H1 (cell line): ENCODE data around the gene MCM9. TPM values are rescaled to one million over a fixed set of nuclear protein-coding genes. Genes with fewer than 3 reads are reported as not detected.

Source experiments
- CTCF ChIA-PET: fragments of 300-600 bp; sonication (Branson Sonifier 250); formaldehyde crosslinking; loops from one replicate; lab custom pipeline; 2021; ENCODE audit not compliant: partially characterized antibody; lab: Charles Lee
- POLR2A ChIA-PET: fragments of 300-600 bp; sonication (Branson Sonifier 250); formaldehyde crosslinking; loops from one replicate; lab custom pipeline; 2021; ENCODE audit warnings: inconsistent platforms; ENCODE audit not compliant: partially characterized antibody; lab: Charles Lee
- DNase-seq, 2 experiments: peaks; one replicate each; pipeline versions ENCODE4 v3.0.0 to v3.0.0-alpha.2; 2010 to 2022; ENCODE audit warnings: low spot score in 2 of 2, low read depth in 1 of 2, mixed read lengths in 1 of 2
- FAIRE-seq: peaks from 2 replicates; lab custom pipeline; 2011; peaks lifted over from hg19 to GRCh38; lab: Jason Lieb, UNC
- H2AFZ ChIP-seq: 2 replicates; pipeline ENCODE4 v1.8.1; 2012; ENCODE audit warnings: low read length, inconsistent platforms
- H2AK5ac ChIP-seq: 2 replicates; pipeline ENCODE4 v1.6.1; 2013; ENCODE audit warnings: low read depth, low read length
- H2BK120ac ChIP-seq: replicated peaks from 2 replicates; pipeline ENCODE3; 2013; ENCODE audit warnings: low read depth, low read length, inconsistent platforms
- H2BK12ac ChIP-seq: 2 replicates; pipeline ENCODE4 v1.6.1; 2013; ENCODE audit warnings: low read depth, low read length
- H2BK15ac ChIP-seq: 2 replicates; pipeline ENCODE4 v1.6.1; 2013; ENCODE audit warnings: low read length
- H2BK20ac ChIP-seq: 2 replicates; pipeline ENCODE4 v1.6.1; 2013; ENCODE audit warnings: low read length
- H2BK5ac ChIP-seq: 2 replicates; pipeline ENCODE4 v1.6.1; 2013; ENCODE audit warnings: low read depth, low read length
- H3K14ac ChIP-seq: 2 replicates; pipeline ENCODE4 v1.6.1; 2013; ENCODE audit warnings: inconsistent platforms; ENCODE audit not compliant: insufficient read length
- H3K18ac ChIP-seq: 2 replicates; pipeline ENCODE4 v1.6.1; 2013; ENCODE audit warnings: low read length; ENCODE audit errors: extremely low read depth
- H3K23ac ChIP-seq: 2 replicates; pipeline ENCODE4 v1.6.1; 2013; ENCODE audit warnings: inconsistent platforms; ENCODE audit not compliant: insufficient read length
- H3K23me2 ChIP-seq: 2 replicates; pipeline ENCODE4 v1.6.1; 2013; ENCODE audit warnings: low read depth, low read length
- H3K27ac ChIP-seq: 2 replicates; pipeline ENCODE4 v1.6.1; 2011; ENCODE audit warnings: low read depth, low read length, inconsistent platforms
- H3K27me3 ChIP-seq, 4 experiments: replicated peaks in 1 of 4; 1 replicate in 1 of 4; 2 replicates in 3 of 4; pipeline versions ENCODE4 v1.6.1 to v1.8.1; 2011 to 2013; ENCODE audit warnings: low read length in 3 of 4, mild to moderate bottlenecking in 3 of 4, inconsistent platforms in 2 of 4, mixed read lengths in 2 of 4, moderate library complexity in 1 of 4; ENCODE audit not compliant: control insufficient read depth in 3 of 4, insufficient read depth in 3 of 4; ENCODE audit errors: extremely low read depth in 1 of 4
- H3K36me3 ChIP-seq, 4 experiments: 2 replicates each; pipeline versions ENCODE4 v1.6.1 to v1.8.1; 2011 to 2013; ENCODE audit warnings: mild to moderate bottlenecking in 4 of 4, low read length in 3 of 4, moderate library complexity in 2 of 4, control low read depth in 1 of 4, inconsistent platforms in 1 of 4; ENCODE audit not compliant: insufficient read depth in 4 of 4, control insufficient read depth in 2 of 4
- H3K4ac ChIP-seq: replicated peaks from 2 replicates; pipeline ENCODE3; 2013; ENCODE audit warnings: low read length, low read depth, mixed read lengths, inconsistent platforms; ENCODE audit not compliant: insufficient read length
- H3K4me1 ChIP-seq, 4 experiments: replicated peaks in 1 of 4; 1 replicate in 1 of 4; 2 replicates in 3 of 4; pipeline versions ENCODE4 v1.6.1 to v1.8.1; 2011 to 2013; ENCODE audit warnings: low read length in 3 of 4, inconsistent platforms in 2 of 4, mixed read lengths in 1 of 4; ENCODE audit not compliant: insufficient read depth in 4 of 4, control insufficient read depth in 3 of 4
- H3K4me2 ChIP-seq, 2 experiments: 2 replicates each; pipeline versions ENCODE4 v1.6.1 to v1.8.1; 2011 to 2013; ENCODE audit warnings: low read depth in 2 of 2, low read length in 2 of 2, control low read depth in 1 of 2, inconsistent platforms in 1 of 2, mild to moderate bottlenecking in 1 of 2; ENCODE audit not compliant: insufficient read depth in 1 of 2
- H3K4me3 ChIP-seq, 4 experiments: fragments of 200-600, 300-600 bp in 1 of 4; sonication (generic), shearing (Covaris generic), sonication (Bioruptor Twin) in 1 of 4; 2 replicates each; pipeline versions ENCODE4 v1.5.1 to v1.8.1; 2011 to 2016; ENCODE audit warnings: low read length in 4 of 4, low read depth in 3 of 4, control low read depth in 2 of 4, inconsistent platforms in 2 of 4, mild to moderate bottlenecking in 2 of 4, mixed read lengths in 1 of 4, moderate library complexity in 1 of 4; ENCODE audit not compliant: insufficient read depth in 2 of 4; ENCODE audit errors: extremely low read depth in 1 of 4
- H3K56ac ChIP-seq: replicated peaks from 2 replicates; pipeline ENCODE3; 2013; ENCODE audit warnings: low read depth, mild to moderate bottlenecking, mixed read lengths, low read length, inconsistent platforms; ENCODE audit not compliant: insufficient read length
- H3K79me1 ChIP-seq: 2 replicates; pipeline ENCODE4 v1.6.1; 2013; ENCODE audit warnings: low read depth, low read length, control low read depth
- H3K79me2 ChIP-seq, 2 experiments: 2 replicates each; pipeline versions ENCODE4 v1.6.1 to v1.8.1; 2012 to 2013; ENCODE audit warnings: low read length in 2 of 2, mild to moderate bottlenecking in 2 of 2, inconsistent platforms in 1 of 2; ENCODE audit not compliant: insufficient read depth in 2 of 2, control insufficient read depth in 1 of 2
- H3K9ac ChIP-seq, 4 experiments: replicated peaks in 1 of 4; 1 replicate in 1 of 4; 2 replicates in 3 of 4; pipeline versions ENCODE4 v1.6.1 to v1.8.1; 2011 to 2013; ENCODE audit warnings: low read depth in 3 of 4, low read length in 3 of 4, control low read depth in 2 of 4, mild to moderate bottlenecking in 2 of 4, moderate library complexity in 2 of 4, inconsistent platforms in 1 of 4; ENCODE audit errors: extremely low read depth in 1 of 4
- H3K9me3 ChIP-seq, 2 experiments: 2 replicates each; pipeline versions ENCODE4 v1.6.1 to v1.8.1; 2012 to 2013; ENCODE audit warnings: mild to moderate bottlenecking in 2 of 2, moderate library complexity in 2 of 2, control low read depth in 1 of 2, inconsistent platforms in 1 of 2, low read depth in 1 of 2, low read length in 1 of 2, mixed read lengths in 1 of 2; ENCODE audit not compliant: insufficient read depth in 2 of 2
- H4K20me1 ChIP-seq, 2 experiments: replicated peaks in 1 of 2; 2 replicates each; pipeline versions ENCODE3 to v1.8.1; 2011 to 2013; ENCODE audit warnings: inconsistent platforms in 2 of 2, low read length in 2 of 2, mild to moderate bottlenecking in 1 of 2; ENCODE audit not compliant: insufficient read depth in 2 of 2, control insufficient read depth in 1 of 2
- H4K5ac ChIP-seq: 2 replicates; pipeline ENCODE4 v1.6.1; 2013; ENCODE audit warnings: low read length, low read depth, mixed read lengths, inconsistent platforms; ENCODE audit not compliant: insufficient read length
- H4K8ac ChIP-seq: 2 replicates; pipeline ENCODE4 v1.8.0; 2013; ENCODE audit warnings: mild to moderate bottlenecking, moderate library complexity, low read length, inconsistent platforms; ENCODE audit not compliant: insufficient read depth; ENCODE audit errors: extremely low read depth
- H4K91ac ChIP-seq: replicated peaks from 2 replicates; pipeline ENCODE3; 2013; ENCODE audit warnings: low read length, mixed read lengths, inconsistent platforms; ENCODE audit not compliant: insufficient read length
- ATF3 ChIP-seq: IDR thresholded peaks from 2 replicates; pipeline ENCODE4 v1.6.1; 2011; ENCODE audit warnings: low read depth, mild to moderate bottlenecking, low read length; ENCODE audit not compliant: insufficient read depth
- BRCA1 ChIP-seq: IDR thresholded peaks from 2 replicates; pipeline ENCODE4 v1.6.1; 2012; ENCODE audit warnings: low read depth, low read length, improper control_type of control experiment
- CEBPB ChIP-seq: IDR thresholded peaks from 2 replicates; pipeline ENCODE4 v1.6.1; 2012; ENCODE audit warnings: low read depth, low read length
- FOSL1 ChIP-seq: IDR thresholded peaks from 2 replicates; pipeline ENCODE4 v1.6.1; 2011; ENCODE audit warnings: mild to moderate bottlenecking, low read depth, low read length, moderate library complexity; ENCODE audit not compliant: insufficient read depth
- HDAC2 ChIP-seq, 2 experiments: fragments of 300-600 bp in 1 of 2; sonication (generic) in 1 of 2; IDR thresholded peaks; 2 replicates each; pipeline ENCODE4 v1.6.1; 2011 to 2012; ENCODE audit warnings: low read depth in 2 of 2, low read length in 2 of 2, mild to moderate bottlenecking in 2 of 2, moderate library complexity in 2 of 2, borderline replicate concordance in 1 of 2, inconsistent platforms in 1 of 2
- POLR2AphosphoS5 ChIP-seq: IDR thresholded peaks from 2 replicates; pipeline ENCODE4 v1.6.1; 2011; ENCODE audit warnings: low read depth, low read length
- SAP30 ChIP-seq: fragments of 300-600 bp; sonication (generic); IDR thresholded peaks from 2 replicates; pipeline ENCODE4 v1.7.1; 2012; ENCODE audit warnings: low read length, moderate library complexity, mild to moderate bottlenecking, inconsistent platforms; ENCODE audit not compliant: insufficient read depth, insufficient replicate concordance
- SRF ChIP-seq: IDR thresholded peaks from 2 replicates; pipeline ENCODE4 v1.6.1; 2011; ENCODE audit warnings: mild to moderate bottlenecking, low read depth, low read length, moderate library complexity
- SUZ12 ChIP-seq: fragments of 200-600 bp; sonication (generic); IDR thresholded peaks from 2 replicates; pipeline ENCODE4 v1.6.1; 2012; ENCODE audit warnings: mild to moderate bottlenecking, inconsistent platforms, low read length, moderate library complexity, mixed read lengths
- USF2 ChIP-seq: IDR thresholded peaks from 2 replicates; pipeline ENCODE4 v1.6.1; 2011; ENCODE audit warnings: low read length, improper control_type of control experiment
- YY1 ChIP-seq: IDR thresholded peaks from 2 replicates; pipeline ENCODE4 v1.6.1; 2011; ENCODE audit warnings: low read depth, mild to moderate bottlenecking, low read length
- ZNF274 ChIP-seq: IDR thresholded peaks from 2 replicates; pipeline ENCODE4 v1.7.0; 2012; ENCODE audit warnings: low read length, borderline replicate concordance; ENCODE audit errors: extremely low read depth
- WGBS, 2 experiments: shearing (Covaris generic) in 1 of 2; methylation state at CpG; one replicate each; pipeline versions ENCODE4 v1.1.6 to v1.1.7; 2013 to 2015; ENCODE audit warnings: low lambda C conversion rate in 2 of 2, mixed read lengths in 2 of 2, inconsistent platforms in 1 of 2, low coverage in 1 of 2, missing lambda C conversion rate in 1 of 2; ENCODE audit not compliant: insufficient replicate concordance in 2 of 2, insufficient coverage in 1 of 2, insufficient read length in 1 of 2; ENCODE audit errors: extremely low coverage in 1 of 2, missing lambda C conversion rate in 1 of 2; 5-methylcytosine and 5-hydroxymethylcytosine counted together
- polyA plus RNA-seq, 7 experiments: library from polyadenylated mRNA; depleted of rRNA in 3 of 7; stranded (reverse) in 5 of 7; unstranded in 2 of 7; fragments of >200 nt in 5 of 7; fragments of 200-250 nt in 2 of 7; gene quantifications; 1 replicate in 5 of 7; 2 replicates in 1 of 7; 4 replicates in 1 of 7; pipeline versions ENCODE4 v1.2.1 to v1.2.3, GENCODE V29; 2011 to 2013; ENCODE audit warnings: missing spikeins in 2 of 7, mixed read lengths in 2 of 7
- total RNA-seq: library from RNA; stranded (reverse); fragmentation: NEBNext Ultra II Directional; extraction: Animal tissue kit (Norgen Biotek cat#: 25700); gene quantifications from 2 replicates; pipeline ENCODE4 v1.2.1, GENCODE V29; 2021

Gene MCM9
- total and polyA plus RNA-seq, 2 of the 8 experiments (the other 6 are each of a cell fraction or from before 2014, with no cell fraction given) = 3.7 to 11.4 TPM

- no peak overlapping the region for H3K56ac ChIP-seq
- no peaks in the 10 kb centered on the region for H3K79me2 ChIP-seq
- H2BK12ac ChIP-seq = no peak overlapping the region
- H4K20me1 ChIP-seq = no peaks in the 10 kb centered on the region
- no peaks in the 10 kb centered on the region for H3K9me3 ChIP-seq
- POLR2A ChIA-PET = no interaction called here
- H4K91ac ChIP-seq = no peak overlapping the region
- no peak overlapping the region for H3K14ac ChIP-seq
- no peak overlapping the region for H3K23ac ChIP-seq
- no peaks in the 10 kb centered on the region for H3K23me2 ChIP-seq
- no peak for FAIRE-seq
- WGBS, 2 experiments = 87% methylated on average over 2 of the region's 2 CpGs; no CpG with 5 or more reads in 1 of the 2 experiments
- H3K27me3 ChIP-seq = no peaks in the 10 kb centered on the region
- no peaks in the 10 kb centered on the region for H3K4me1 ChIP-seq
- no peak overlapping the region for H3K4me3 ChIP-seq
- DNase-seq = no peak
- H2BK5ac ChIP-seq = no peak overlapping the region
- H2BK20ac ChIP-seq = no peak overlapping the region
- no peak overlapping the region for H3K18ac ChIP-seq
- no peaks in the 10 kb centered on the region for H3K79me1 ChIP-seq
- no peak overlapping the region for H2AK5ac ChIP-seq
- no peak overlapping the region for H3K27ac ChIP-seq
- H2AFZ ChIP-seq = no peak overlapping the region
- H3K9ac ChIP-seq = no peak overlapping the region
- no peak overlapping the region for H2BK120ac ChIP-seq
- no peaks in the 10 kb centered on the region; a peak in 1 of 8 replicates for H3K36me3 ChIP-seq
- H4K5ac ChIP-seq = no peak overlapping the region
- H3K4me2 ChIP-seq = no peak overlapping the region
- CTCF ChIA-PET = no interaction called here
- H2BK15ac ChIP-seq = no peak overlapping the region
- TF ChIP-seq BRCA1 (no peak), FOSL1 (no peak), SRF (no peak), SAP30 (no peak), ATF3 (no peak), POLR2AphosphoS5 (no peak), ZNF274 (no peak), USF2 (no peak), HDAC2 (IDR thresholded peaks at IDR 0.05; ENCODE audit: borderline replicate concordance in 1 of 2, low read depth in 2 of 2, low read length in 2 of 2) (no peak), CEBPB (no peak), YY1 (no peak), SUZ12 (no peak)
- no peak overlapping the region for H4K8ac ChIP-seq
- H3K4ac ChIP-seq = no peak overlapping the region
Observed at GRCh38 chr6:118984342-118984741, 49.4 kb upstream of the MCM9 start.
